Hepatocyte (in vitro differentiated cells): ENCODE measurements around the gene RNF180. TPM values are rescaled to one million over a fixed set of nuclear protein-coding genes. Genes with fewer than 3 reads are reported as not detected.

ENCODE experiments used
- DNase-seq: peaks from one replicate; pipeline ENCODE4 v3.0.0-alpha.2; 2016; ENCODE audit warnings: low spot score
- H2AFZ ChIP-seq: fragments of 200-600 bp; sonication (generic); 2 replicates; pipeline ENCODE4 v1.6.0; 2016; ENCODE audit warnings: antibody characterized with exemption, mild to moderate bottlenecking
- H3K27ac ChIP-seq: fragments of 200-600 bp; sonication (generic); 2 replicates; pipeline ENCODE4 v1.5.1; 2016; ENCODE audit warnings: mild to moderate bottlenecking
- H3K27me3 ChIP-seq: fragments of 200-600 bp; sonication (generic); 2 replicates; pipeline ENCODE4 v1.6.1; 2016
- H3K36me3 ChIP-seq: fragments of 200-600 bp; sonication (generic); replicated peaks from 2 replicates; pipeline ENCODE4 v1.5.1; 2016; ENCODE audit warnings: low read depth; ENCODE audit not compliant: insufficient read depth
- H3K4me1 ChIP-seq: fragments of 200-600 bp; sonication (generic); 2 replicates; pipeline ENCODE4 v1.5.1; 2016; ENCODE audit warnings: mild to moderate bottlenecking, moderate library complexity; ENCODE audit not compliant: insufficient read depth
- H3K4me2 ChIP-seq: fragments of 200-600 bp; sonication (generic); 2 replicates; pipeline ENCODE4 v1.6.0; 2016
- H3K4me3 ChIP-seq: fragments of 200-600 bp; sonication (generic); 2 replicates; pipeline ENCODE4 v1.5.1; 2016; ENCODE audit warnings: mild to moderate bottlenecking
- H3K79me2 ChIP-seq: fragments of 200-600 bp; sonication (generic); 2 replicates; pipeline ENCODE4 v1.6.0; 2017; ENCODE audit warnings: mild to moderate bottlenecking
- H3K9me2 ChIP-seq: fragments of 200-600 bp; sonication (generic); replicated peaks from 2 replicates; pipeline ENCODE4 v1.6.0; 2017; ENCODE audit warnings: mild to moderate bottlenecking; ENCODE audit not compliant: insufficient read depth
- H3K9me3 ChIP-seq: fragments of 200-600 bp; sonication (generic); 2 replicates; pipeline ENCODE4 v1.5.1; 2016; ENCODE audit warnings: low read depth, mild to moderate bottlenecking
- H4K20me1 ChIP-seq: fragments of 200-600 bp; sonication (generic); 2 replicates; pipeline ENCODE4 v1.6.0; 2016; ENCODE audit warnings: mild to moderate bottlenecking; ENCODE audit not compliant: insufficient read depth, poor library complexity, severe bottlenecking
- EZH2 ChIP-seq: fragments of 200-600 bp; sonication (generic); IDR thresholded peaks from 2 replicates; pipeline ENCODE4 v1.6.1; 2016; ENCODE audit warnings: antibody characterized with exemption, mild to moderate bottlenecking, borderline replicate concordance
- EZH2phosphoT487 ChIP-seq: fragments of 200-600 bp; sonication (generic); IDR thresholded peaks from one replicate; pipeline ENCODE4 v1.6.1; 2018; ENCODE audit warnings: antibody characterized with exemption, mild to moderate bottlenecking, low read depth, moderate library complexity; ENCODE audit not compliant: unreplicated experiment, severe bottlenecking
- WGBS: methylation state at CpG from one replicate; pipeline ENCODE4 v1.1.6; 2016; ENCODE audit warnings: low lambda C conversion rate; ENCODE audit errors: missing lambda C conversion rate; 5-methylcytosine and 5-hydroxymethylcytosine counted together
- polyA plus RNA-seq: library from polyadenylated mRNA; unstranded; fragments of >200 nt; fragmentation: Nextera tagmentation; extraction: Ambion mirVana; gene quantifications from 2 replicates; pipeline ENCODE4 v1.2.1, GENCODE V29; 2016
- total RNA-seq: library from RNA; depleted of rRNA; stranded (reverse); fragments of >200 nt; gene quantifications from 2 replicates; pipeline ENCODE4 v1.2.3, GENCODE V29; 2014
- TF ChIP-seq, protein P1 (sequence below): fragments of 200-600 bp; sonication (generic); IDR thresholded peaks from 2 replicates; pipeline ENCODE4 v1.5.1; 2016; ENCODE audit warnings: antibody characterized with exemption, mild to moderate bottlenecking; ENCODE audit not compliant: poor library complexity

The RNF180 gene
- total and polyA plus RNA-seq, 2 experiments from 2014 or later = 3.0 to 4.7 TPM

DNA sequence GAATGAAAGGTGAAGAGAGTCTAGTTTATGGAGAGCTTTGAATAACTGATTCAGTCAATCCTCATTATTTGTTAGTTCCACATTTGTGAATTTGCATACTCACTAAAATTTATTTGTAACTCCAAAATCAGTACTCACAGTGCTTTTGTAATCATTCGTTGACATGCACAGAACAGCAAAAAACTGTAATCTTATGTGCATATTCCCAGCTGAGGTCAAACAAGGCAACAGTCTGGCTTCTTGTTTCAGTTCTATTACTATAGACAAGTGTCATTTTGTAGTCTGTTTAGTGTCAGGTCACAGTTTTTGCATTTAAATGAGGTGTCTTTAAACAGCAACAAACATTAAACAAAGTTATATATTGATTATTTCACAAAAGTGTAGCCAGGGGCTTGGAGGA is 142.5 kb downstream of the RNF180 start:
- H3K27me3 ChIP-seq = no peaks in the 10 kb centered on the region
- no peak overlapping the region for H3K4me3 ChIP-seq
- H3K9me2 ChIP-seq = no peaks in the 10 kb centered on the region
- no peaks in the 10 kb centered on the region for H4K20me1 ChIP-seq
- no peak for DNase-seq
- no peaks in the 10 kb centered on the region for H3K79me2 ChIP-seq
- no peaks in the 10 kb centered on the region for H3K9me3 ChIP-seq
- H3K36me3 ChIP-seq = no peaks in the 10 kb centered on the region
- no peaks in the 10 kb centered on the region for H3K4me1 ChIP-seq
- H3K4me2 ChIP-seq = no peak overlapping the region
- no peak overlapping the region for H3K27ac ChIP-seq
- WGBS = 81% methylated on average over 1 of the region's 1 CpG
- no peak overlapping the region for H2AFZ ChIP-seq
- TF ChIP-seq, protein P1, sequence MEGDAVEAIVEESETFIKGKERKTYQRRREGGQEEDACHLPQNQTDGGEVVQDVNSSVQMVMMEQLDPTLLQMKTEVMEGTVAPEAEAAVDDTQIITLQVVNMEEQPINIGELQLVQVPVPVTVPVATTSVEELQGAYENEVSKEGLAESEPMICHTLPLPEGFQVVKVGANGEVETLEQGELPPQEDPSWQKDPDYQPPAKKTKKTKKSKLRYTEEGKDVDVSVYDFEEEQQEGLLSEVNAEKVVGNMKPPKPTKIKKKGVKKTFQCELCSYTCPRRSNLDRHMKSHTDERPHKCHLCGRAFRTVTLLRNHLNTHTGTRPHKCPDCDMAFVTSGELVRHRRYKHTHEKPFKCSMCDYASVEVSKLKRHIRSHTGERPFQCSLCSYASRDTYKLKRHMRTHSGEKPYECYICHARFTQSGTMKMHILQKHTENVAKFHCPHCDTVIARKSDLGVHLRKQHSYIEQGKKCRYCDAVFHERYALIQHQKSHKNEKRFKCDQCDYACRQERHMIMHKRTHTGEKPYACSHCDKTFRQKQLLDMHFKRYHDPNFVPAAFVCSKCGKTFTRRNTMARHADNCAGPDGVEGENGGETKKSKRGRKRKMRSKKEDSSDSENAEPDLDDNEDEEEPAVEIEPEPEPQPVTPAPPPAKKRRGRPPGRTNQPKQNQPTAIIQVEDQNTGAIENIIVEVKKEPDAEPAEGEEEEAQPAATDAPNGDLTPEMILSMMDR = no peak
- TF ChIP-seq EZH2phosphoT487 (no peak), EZH2 (no peak)

DNA sequence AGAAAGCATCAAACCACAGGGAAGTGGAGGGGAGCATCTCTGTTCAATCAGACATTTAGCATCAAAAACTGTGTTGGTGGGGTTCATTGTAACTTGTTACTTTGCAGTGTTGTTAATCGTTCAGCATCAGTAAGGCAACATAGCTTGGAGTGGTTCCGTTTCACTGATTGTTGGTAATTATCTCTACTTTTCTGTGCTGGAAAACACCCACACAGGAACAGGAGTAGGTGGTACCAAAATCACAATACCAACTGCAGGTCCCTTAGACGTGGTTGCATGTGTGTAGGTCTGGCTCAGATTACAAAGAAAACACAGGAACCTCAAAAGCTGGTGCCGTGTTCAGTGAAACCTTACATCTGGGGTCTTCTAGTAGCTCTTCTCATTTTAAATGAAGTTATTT is 146.8 kb downstream of the RNF180 start:
- no peak for DNase-seq

DNA sequence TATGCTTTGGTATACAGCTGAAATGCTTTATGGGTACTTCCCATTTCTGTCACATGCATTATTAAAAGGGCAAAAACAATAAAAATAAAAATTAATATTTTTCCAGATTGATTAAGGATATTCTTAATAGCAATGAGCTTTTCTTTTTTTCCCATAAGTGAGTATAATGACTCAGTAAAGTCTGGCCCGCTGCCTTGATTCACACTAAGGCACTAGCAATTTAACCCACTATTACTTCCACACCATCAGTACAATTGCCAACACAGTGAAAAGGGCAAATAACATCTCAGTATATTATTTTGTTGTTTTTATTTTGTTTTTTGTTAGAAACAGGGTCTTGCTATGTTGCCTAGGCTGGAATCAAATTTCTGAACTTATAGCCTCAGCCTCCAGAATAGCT is 150.1 kb downstream of the RNF180 start:
- no peak overlapping the region for H3K27ac ChIP-seq
- H3K4me2 ChIP-seq = no peak overlapping the region
- no peaks in the 10 kb centered on the region for H3K27me3 ChIP-seq
- H3K9me3 ChIP-seq = no peaks in the 10 kb centered on the region
- no peaks in the 10 kb centered on the region for H3K36me3 ChIP-seq
- no peaks in the 10 kb centered on the region for H3K79me2 ChIP-seq
- no peak overlapping the region for H3K4me3 ChIP-seq
- 100% methylated on average over 1 of the region's 1 CpG for WGBS
- no peaks in the 10 kb centered on the region for H4K20me1 ChIP-seq
- H3K9me2 ChIP-seq = no peaks in the 10 kb centered on the region
- TF ChIP-seq, protein P1 = no peak
- TF ChIP-seq EZH2 = no peak
- TF ChIP-seq EZH2phosphoT487 = no peak
- H3K4me1 ChIP-seq = no peaks in the 10 kb centered on the region
- no peak for DNase-seq
- no peak overlapping the region for H2AFZ ChIP-seq

More for the DNA sequence above, 146.8 kb downstream of the RNF180 start:
- TF ChIP-seq EZH2phosphoT487 (no peak), EZH2 (no peak)
- TF ChIP-seq, protein P1 = no peak
- H3K4me3 ChIP-seq = no peak overlapping the region
- no peak overlapping the region for H3K4me2 ChIP-seq
- H3K27me3 ChIP-seq = no peaks in the 10 kb centered on the region
- H3K9me2 ChIP-seq = no peaks in the 10 kb centered on the region
- no peak overlapping the region for H2AFZ ChIP-seq
- H3K79me2 ChIP-seq = no peaks in the 10 kb centered on the region
- WGBS = 74% methylated on average over 4 of the region's 4 CpGs
- no peaks in the 10 kb centered on the region for H3K4me1 ChIP-seq
- no peaks in the 10 kb centered on the region for H4K20me1 ChIP-seq
- no peaks in the 10 kb centered on the region for H3K36me3 ChIP-seq
- no peaks in the 10 kb centered on the region for H3K9me3 ChIP-seq
- no peak overlapping the region for H3K27ac ChIP-seq

DNA sequence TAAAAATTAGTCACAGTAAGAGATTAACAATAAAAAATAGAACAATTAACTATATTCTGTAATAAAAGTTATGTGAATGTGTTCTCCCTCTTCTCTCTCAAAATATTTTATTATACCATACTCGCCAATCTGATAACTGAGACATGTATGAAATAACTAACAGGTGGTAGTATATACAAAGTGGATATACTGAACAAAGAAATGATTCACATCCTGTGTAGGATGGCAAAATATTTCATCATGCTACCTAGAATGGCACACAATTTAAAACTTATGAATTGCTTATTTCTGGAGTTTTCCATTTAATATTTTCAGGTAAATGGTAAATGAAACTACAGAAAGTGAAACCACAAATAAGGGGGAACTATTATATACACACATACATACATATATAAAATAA is 152.5 kb downstream of the RNF180 start:
- Histone ChIP-seq H3K36me3 (no peaks in the 10 kb centered on the region), H3K79me2 (no peaks in the 10 kb centered on the region), H2AFZ (no peak overlapping the region), H3K27ac (no peak overlapping the region), H3K4me2 (no peak overlapping the region), H3K9me3 (no peaks in the 10 kb centered on the region), H3K4me3 (no peak overlapping the region), H3K27me3 (no peaks in the 10 kb centered on the region), H3K9me2 (no peaks in the 10 kb centered on the region), H3K4me1 (no peaks in the 10 kb centered on the region), H4K20me1 (no peaks in the 10 kb centered on the region)
- 97% methylated on average over 1 of the region's 1 CpG for WGBS
- TF ChIP-seq, protein P1 = no peak
- no peak for DNase-seq
